ENCODE measurements around the gene PAK6. TPM values are rescaled to one million over a fixed set of nuclear protein-coding genes. Genes with fewer than 3 reads are reported as not detected.

The PAK6 gene
- total and polyA plus RNA-seq, 9 of the 15 experiments (the other 6 are each of a cell fraction or from before 2014, with no cell fraction given), result 0.03 to 0.74 (median 0.16) TPM; not detected in 2

DNA sequence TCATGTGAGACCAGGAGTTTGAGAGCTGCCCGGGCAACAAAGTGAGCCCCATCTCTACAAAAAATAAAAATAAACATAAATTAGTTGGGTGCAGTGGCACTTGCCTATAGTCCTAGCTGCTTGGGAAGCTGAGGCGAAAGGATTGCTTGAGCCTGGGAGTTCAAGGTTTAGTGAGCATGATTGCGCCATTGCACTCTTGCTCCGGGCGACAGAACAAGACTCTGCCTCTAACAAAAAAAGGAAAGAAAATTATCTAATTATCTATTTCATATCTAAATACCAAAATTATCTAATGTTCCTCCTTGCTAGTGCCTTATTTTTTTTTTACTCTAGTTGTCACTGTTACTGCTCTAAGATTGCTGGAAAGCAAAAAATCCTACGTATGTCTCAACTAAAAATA lies 16.7 kb upstream of the PAK6 start:
- no peaks in the 10 kb centered on the region for H3K9me1 ChIP-seq (ENCODE audit: control insufficient read depth, insufficient read depth, low read length)
- ChIA-PET CTCF (ENCODE audit: low intra/inter-chr PET ratio) (no interaction called here), POLR2A (interaction anchor here (0.6 kb wide), 1 partner anchor 202 kb away, joined by 4 read pairs; no protein-coding TSS in a partner anchor)
- no peaks in the 10 kb centered on the region for H3K79me2 ChIP-seq (ENCODE audit: control insufficient read depth, insufficient read depth, low read length)
- in situ Hi-C loops (cut with MboI), result no loop called here
- no peak overlapping the region for H3K4me2 ChIP-seq (ENCODE audit: insufficient read depth, low read length)
- H3K36me3 ChIP-seq (ENCODE audit: control insufficient read depth, insufficient read depth, low read length), result peaks cover 86% of the 10 kb centered on the region
- H3K27me3 ChIP-seq (ENCODE audit: control insufficient read depth in 2 of 2, insufficient read depth in 2 of 2, low read length in 2 of 2), result no peaks in the 10 kb centered on the region
- intact Hi-C loops (cut with micrococcal nuclease), result no loop called here
- H3K9me3 ChIP-seq (replicated peaks; ENCODE audit: control insufficient read depth, insufficient read depth, low read depth, low read length), result no peaks in the 10 kb centered on the region
- 97% methylated on average over 6 of the region's 6 CpGs for WGBS (ENCODE audit: insufficient coverage, low coverage, missing lambda C conversion rate)
- no peaks in the 10 kb centered on the region for H3K4me1 ChIP-seq (replicated peaks in 1 of 2; ENCODE audit: control insufficient read depth in 2 of 2, insufficient read depth in 2 of 2, low read length in 2 of 2)
- no peak overlapping the region for H3K4me3 ChIP-seq
- BruUV-seq (replicated peaks), result no TSS peak
- no peak overlapping the region for H3K9ac ChIP-seq (ENCODE audit: insufficient read depth in 1 of 2, low read depth in 2 of 2, low read length in 2 of 2)
- no peak overlapping the region for H3K27ac ChIP-seq (ENCODE audit: extremely low read depth, low read depth, low read length)
- FAIRE-seq (no peak), DNase-seq (ENCODE audit: extremely low read depth in 1 of 4, low spot score in 3 of 4) (no peak), ATAC-seq (no peak)
- H4K20me1 ChIP-seq (replicated peaks; ENCODE audit: control insufficient read depth, insufficient read depth, low read length), result no peaks in the 10 kb centered on the region
- no peak overlapping the region for H2AFZ ChIP-seq (ENCODE audit: low read depth, low read length)
- TF ChIP-seq CXXC5 (CRISPR knock-in tag; IDR thresholded peaks at IDR 0.05) (no peak), TAF9B (IDR thresholded peaks at IDR 0.05; ENCODE audit: partially characterized antibody) (no peak), FIP1L1 (IDR thresholded peaks at IDR 0.05; ENCODE audit: low read depth, low read length, poor library complexity, severe bottlenecking) (no peak), ERF (CRISPR knock-in tag; IDR thresholded peaks at IDR 0.05) (no peak), ZNF780A (CRISPR knock-in tag; IDR thresholded peaks at IDR 0.05) (no peak), ZNF212 (CRISPR knock-in tag; IDR thresholded peaks at IDR 0.05) (no peak), ZNF140 (CRISPR knock-in tag; IDR thresholded peaks at IDR 0.05) (no peak)

DNA sequence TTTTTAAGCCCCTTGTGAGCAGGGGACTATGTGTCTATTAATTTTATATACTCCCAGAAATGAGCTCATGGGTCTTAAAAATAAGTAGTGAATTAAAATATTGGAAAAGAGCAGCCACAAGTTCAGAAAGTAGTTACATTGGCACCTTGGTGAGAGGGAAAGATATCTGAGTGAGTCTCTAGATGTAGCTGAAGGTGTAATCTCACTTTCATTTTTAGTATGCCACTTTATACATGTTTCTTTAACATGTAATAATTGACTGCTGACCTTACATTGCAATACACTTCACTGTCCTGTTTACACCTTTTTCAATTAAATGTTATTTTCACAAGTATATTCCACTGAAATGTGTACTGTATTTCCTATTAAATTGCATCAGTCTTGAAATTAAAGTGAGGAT lies 12.1 kb upstream of the PAK6 start:
- Histone ChIP-seq H3K9ac (ENCODE audit: insufficient read depth in 1 of 2, low read depth in 2 of 2, low read length in 2 of 2) (no peak overlapping the region), H3K4me2 (ENCODE audit: insufficient read depth, low read length) (no peak overlapping the region), H3K9me1 (ENCODE audit: control insufficient read depth, insufficient read depth, low read length) (no peaks in the 10 kb centered on the region), H3K4me3 (no peak overlapping the region), H3K4me1 (replicated peaks in 1 of 2; ENCODE audit: control insufficient read depth in 2 of 2, insufficient read depth in 2 of 2, low read length in 2 of 2) (no peaks in the 10 kb centered on the region), H3K27ac (ENCODE audit: extremely low read depth, low read depth, low read length) (no peak overlapping the region), H3K79me2 (ENCODE audit: control insufficient read depth, insufficient read depth, low read length) (no peaks in the 10 kb centered on the region), H3K36me3 (ENCODE audit: control insufficient read depth, insufficient read depth, low read length) (peaks cover 75% of the 10 kb centered on the region; the same call in 2 of the 3 replicates), H3K9me3 (replicated peaks; ENCODE audit: control insufficient read depth, insufficient read depth, low read depth, low read length) (no peaks in the 10 kb centered on the region), H4K20me1 (replicated peaks; ENCODE audit: control insufficient read depth, insufficient read depth, low read length) (no peaks in the 10 kb centered on the region), H2AFZ (ENCODE audit: low read depth, low read length) (no peak overlapping the region), H3K27me3 (ENCODE audit: control insufficient read depth in 2 of 2, insufficient read depth in 2 of 2, low read length in 2 of 2) (no peaks in the 10 kb centered on the region)
- FAIRE-seq (no peak), DNase-seq (ENCODE audit: extremely low read depth in 1 of 4, low spot score in 3 of 4) (no peak), ATAC-seq (no peak)
- BruUV-seq (replicated peaks), result no TSS peak
- in situ Hi-C loops (cut with MboI), result no loop called here
- intact Hi-C loops (cut with micrococcal nuclease), result no loop called here
- CTCF ChIA-PET (ENCODE audit: low intra/inter-chr PET ratio), result no interaction called here
- POLR2A ChIA-PET, result interaction anchor here (0.9 to 1.8 kb wide), 2 partner anchors 9 to 19 kb away, joined by 3 to 6 read pairs; no protein-coding TSS in a partner anchor
- TF ChIP-seq RBM39 (optimal IDR thresholded peaks at IDR 0.05; ENCODE audit: low read depth, low read length) (no peak), ZKSCAN3 (CRISPR knock-in tag; IDR thresholded peaks at IDR 0.05) (no peak), FIP1L1 (IDR thresholded peaks at IDR 0.05; ENCODE audit: low read depth, low read length, poor library complexity, severe bottlenecking) (no peak), MECOM (CRISPR knock-in tag; IDR thresholded peaks at IDR 0.05) (no peak), HIVEP1 (CRISPR knock-in tag; IDR thresholded peaks at IDR 0.05) (no peak), KLF6 (CRISPR knock-in tag; IDR thresholded peaks at IDR 0.05; ENCODE audit: borderline replicate concordance) (no peak), ZNF217 (CRISPR knock-in tag; IDR thresholded peaks at IDR 0.05) (no peak)
- TF ChIP-seq, protein P1, sequence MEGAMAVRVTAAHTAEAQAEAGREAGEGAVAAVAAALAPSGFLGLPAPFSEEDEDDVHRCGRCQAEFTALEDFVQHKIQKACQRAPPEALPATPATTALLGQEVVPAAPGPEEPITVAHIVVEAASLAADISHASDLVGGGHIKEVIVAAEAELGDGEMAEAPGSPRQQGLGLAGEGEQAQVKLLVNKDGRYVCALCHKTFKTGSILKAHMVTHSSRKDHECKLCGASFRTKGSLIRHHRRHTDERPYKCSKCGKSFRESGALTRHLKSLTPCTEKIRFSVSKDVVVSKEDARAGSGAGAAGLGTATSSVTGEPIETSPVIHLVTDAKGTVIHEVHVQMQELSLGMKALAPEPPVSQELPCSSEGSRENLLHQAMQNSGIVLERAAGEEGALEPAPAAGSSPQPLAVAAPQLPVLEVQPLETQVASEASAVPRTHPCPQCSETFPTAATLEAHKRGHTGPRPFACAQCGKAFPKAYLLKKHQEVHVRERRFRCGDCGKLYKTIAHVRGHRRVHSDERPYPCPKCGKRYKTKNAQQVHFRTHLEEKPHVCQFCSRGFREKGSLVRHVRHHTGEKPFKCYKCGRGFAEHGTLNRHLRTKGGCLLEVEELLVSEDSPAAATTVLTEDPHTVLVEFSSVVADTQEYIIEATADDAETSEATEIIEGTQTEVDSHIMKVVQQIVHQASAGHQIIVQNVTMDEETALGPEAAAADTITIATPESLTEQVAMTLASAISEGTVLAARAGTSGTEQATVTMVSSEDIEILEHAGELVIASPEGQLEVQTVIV (CRISPR knock-in tag; IDR thresholded peaks at IDR 0.05; ENCODE audit: borderline replicate concordance), result no peak

Data from K562 (cell line).